CD4-positive, alpha-beta memory T cell (primary cell): ENCODE measurements around the gene MTLN. TPM values are rescaled to one million over a fixed set of nuclear protein-coding genes. Genes with fewer than 3 reads are reported as not detected.
"Not testable (repeated sequence)": the region's sequence is repeated elsewhere in the genome, so short reads cannot be mapped to it uniquely, and the experiment has no call there.

Experiments
- CTCF ChIA-PET: fragments of 350-600 bp; sonication (Branson Sonifier 250); formaldehyde crosslinking; loops from one replicate; lab custom pipeline; 2021; ENCODE audit warnings: inconsistent platforms; ENCODE audit not compliant: partially characterized antibody; lab: Charles Lee
- POLR2A ChIA-PET: fragments of 350-600 bp; sonication (Branson Sonifier 250); formaldehyde crosslinking; loops from one replicate; lab custom pipeline; 2021; ENCODE audit not compliant: partially characterized antibody; lab: Charles Lee
- DNase-seq, 5 donors: peaks; one replicate each; pipeline versions ENCODE4 v3.0.0 to v3.0.0-alpha.2; 2020 to 2022; ENCODE audit warnings: mixed read lengths in 1 of 5
- H3K27ac ChIP-seq: one replicate; pipeline ENCODE4 v1.7.0; 2013; ENCODE audit warnings: low read depth, low read length
- H3K27me3 ChIP-seq: 2 replicates; pipeline ENCODE4 v1.7.0; 2013; ENCODE audit warnings: mild to moderate bottlenecking, low read length, moderate library complexity; ENCODE audit not compliant: insufficient read depth
- H3K36me3 ChIP-seq: 2 replicates; pipeline ENCODE4 v1.7.0; 2013; ENCODE audit warnings: mild to moderate bottlenecking, low read length, moderate library complexity; ENCODE audit not compliant: insufficient read depth
- H3K4me1 ChIP-seq: 2 replicates; pipeline ENCODE4 v1.7.0; 2013; ENCODE audit warnings: mild to moderate bottlenecking, low read length, moderate library complexity; ENCODE audit not compliant: insufficient read depth
- H3K4me3 ChIP-seq, 2 donors: one replicate each; pipeline ENCODE4 v1.7.0; 2013; ENCODE audit warnings: low read length in 2 of 2, mild to moderate bottlenecking in 1 of 2
- H3K9me3 ChIP-seq, 2 donors: one replicate each; pipeline ENCODE4 v1.7.0; 2013; ENCODE audit warnings: low read length in 2 of 2, control low read depth in 1 of 2; ENCODE audit not compliant: control insufficient read depth in 1 of 2
- H3K27ac Mint-ChIP-seq, 7 donors: one replicate each; pipeline ENCODE4 v1.8.0; 2020 to 2021; ENCODE audit warnings: mixed read lengths in 7 of 7, mild to moderate bottlenecking in 6 of 7, inconsistent platforms in 3 of 7, moderate library complexity in 3 of 7
- H3K27me3 Mint-ChIP-seq, 2 donors: one replicate each; pipeline ENCODE4 v1.8.0; 2020 to 2021; ENCODE audit warnings: mixed read lengths in 2 of 2
- H3K36me3 Mint-ChIP-seq, 2 donors: one replicate each; pipeline ENCODE4 v1.8.0; 2020 to 2021; ENCODE audit warnings: mixed read lengths in 2 of 2, inconsistent platforms in 1 of 2, mild to moderate bottlenecking in 1 of 2
- H3K4me1 Mint-ChIP-seq, 4 donors: one replicate each; pipeline ENCODE4 v1.8.0; 2020 to 2021; ENCODE audit warnings: mixed read lengths in 4 of 4, mild to moderate bottlenecking in 1 of 4
- H3K4me3 Mint-ChIP-seq, 8 donors: one replicate each; pipeline ENCODE4 v1.8.0; 2020 to 2021; ENCODE audit warnings: mixed read lengths in 8 of 8, mild to moderate bottlenecking in 7 of 8, moderate library complexity in 6 of 8, inconsistent platforms in 3 of 8
- H3K9me3 Mint-ChIP-seq, 8 donors: one replicate each; pipeline ENCODE4 v1.8.0; 2020 to 2021; ENCODE audit warnings: mixed read lengths in 8 of 8, mild to moderate bottlenecking in 5 of 8, inconsistent platforms in 3 of 8, moderate library complexity in 1 of 8
- intact Hi-C: fragments of 100-400 bp; cut with micrococcal nuclease; formaldehyde crosslinking; loops from one replicate; pipeline ENCODE4 v1.15.1; 2023
- polyA plus RNA-seq, 2 donors: library from polyadenylated mRNA; unstranded; fragments of 300-500 nt; fragmentation: Illumina TruSeq; gene quantifications; one replicate each; pipeline ENCODE4 v1.2.3, GENCODE V29; 2021
- total RNA-seq, 2 experiments: library from RNA; stranded (reverse); gene quantifications; one replicate each; pipeline ENCODE4 v1.2.3, GENCODE V29; 2021

The MTLN gene
- total and polyA plus RNA-seq, 4 experiments from 2014 or later = 29.2 to 131 (median 53.0) TPM

- no peak overlapping the region for H3K4me3 ChIP-seq
- peaks cover 0 to 11% of the 10 kb centered on the region in 2 donors for H3K36me3 Mint-ChIP-seq
- no peaks in the 10 kb centered on the region for H3K9me3 ChIP-seq
- no peak for DNase-seq
- H3K9me3 Mint-ChIP-seq = peaks cover 0 to 10% (median 2%) of the 10 kb centered on the region in 8 donors
- H3K27ac Mint-ChIP-seq = no peak overlapping the region
- H3K36me3 ChIP-seq = no peaks in the 10 kb centered on the region
- intact Hi-C loops = no loop called here
- POLR2A ChIA-PET = no interaction called here
- no peak overlapping the region for H3K4me3 Mint-ChIP-seq
- peaks cover 23 to 35% of the 10 kb centered on the region in 2 donors for H3K27me3 Mint-ChIP-seq
- H3K27me3 ChIP-seq = peaks cover 11% of the 10 kb centered on the region
- CTCF ChIA-PET = no interaction called here
- H3K4me1 ChIP-seq = peaks cover 11% of the 10 kb centered on the region
- no peak overlapping the region for H3K27ac ChIP-seq
- H3K4me1 Mint-ChIP-seq = peaks cover 8 to 19% (median 14%) of the 10 kb centered on the region in 4 donors
These were observed 3.3 kb upstream of the MTLN start for GRCh38 chr2:110215566-110216158.

- Histone ChIP-seq H3K27me3 (peaks cover 11% of the 10 kb centered on the region), H3K9me3 (no peaks in the 10 kb centered on the region), H3K4me3 (no peak overlapping the region), H3K4me1 (peaks cover 11% of the 10 kb centered on the region), H3K27ac (no peak overlapping the region), H3K36me3 (peaks cover 4% of the 10 kb centered on the region)
- CTCF ChIA-PET = no interaction called here
- peaks cover 0 to 13% of the 10 kb centered on the region in 2 donors for H3K36me3 Mint-ChIP-seq
- POLR2A ChIA-PET = no interaction called here
- DNase-seq = no peak
- intact Hi-C loops = no loop called here
- H3K27me3 Mint-ChIP-seq = peaks cover 21 to 35% of the 10 kb centered on the region in 2 donors
- no peak overlapping the region for H3K27ac Mint-ChIP-seq
- peaks cover 9 to 22% (median 16%) of the 10 kb centered on the region in 4 donors for H3K4me1 Mint-ChIP-seq
- peaks cover 0 to 10% (median 2%) of the 10 kb centered on the region in 8 donors for H3K9me3 Mint-ChIP-seq
- no peak overlapping the region for H3K4me3 Mint-ChIP-seq
These were observed 2.7 kb upstream of the MTLN start for GRCh38 chr2:110215091-110215490.

GRCh38 chr2:110213522-110213921 is 1.2 kb upstream of the MTLN start:
- H3K27me3 ChIP-seq, DNase-seq, H3K27ac ChIP-seq, H3K36me3 ChIP-seq, H3K9me3 ChIP-seq, H3K4me3 ChIP-seq, POLR2A ChIA-PET, intact Hi-C loops: not testable (repeated sequence)
- Mint-ChIP-seq H3K36me3 (peaks cover 9 to 26% of the 10 kb centered on the region in 2 donors), H3K9me3 (peaks cover 0 to 10% (median 2%) of the 10 kb centered on the region in 8 donors), H3K4me3 (peak overlapping the region in 7 of 8 donors; percentile 4 to 68 (median 43)), H3K27me3 (peaks cover 12 to 21% of the 10 kb centered on the region in 2 donors), H3K4me1 (peaks cover 15 to 33% (median 23%) of the 10 kb centered on the region in 4 donors), H3K27ac (peak overlapping the region in 1 of 7 donors; percentile 38)
- CTCF ChIA-PET = interaction anchor here (1.4 kb wide), 1 partner anchor 9 kb away, joined by 4 read pairs; the partner anchor contains the start of gene NPHP1
- peaks cover 11% of the 10 kb centered on the region for H3K4me1 ChIP-seq

- no peaks in the 10 kb centered on the region for H3K9me3 Mint-ChIP-seq
- H3K27ac ChIP-seq = no peak overlapping the region
- H3K4me1 Mint-ChIP-seq = peaks cover 19 to 40% (median 28%) of the 10 kb centered on the region in 4 donors
- no peaks in the 10 kb centered on the region for H3K9me3 ChIP-seq
- H3K4me3 Mint-ChIP-seq = peak overlapping the region; percentile 87 to 97 (median 90)
- ChIA-PET CTCF (interaction anchor here (0.9 kb wide), 1 partner anchor 11 kb away, joined by 3 read pairs; no protein-coding TSS in a partner anchor), POLR2A (no interaction called here)
- H3K36me3 Mint-ChIP-seq = peaks cover 13 to 19% of the 10 kb centered on the region in 2 donors
- H3K36me3 ChIP-seq = peaks cover 6% of the 10 kb centered on the region
- intact Hi-C loops = no loop called here
- DNase-seq = no peak
- H3K27me3 ChIP-seq = no peaks in the 10 kb centered on the region
- peaks cover 15% of the 10 kb centered on the region for H3K4me1 ChIP-seq
- peaks cover 0 to 3% of the 10 kb centered on the region in 2 donors for H3K27me3 Mint-ChIP-seq
- H3K4me3 ChIP-seq = no peak overlapping the region
- peak overlapping the region; percentile 80 to 99 (median 95) for H3K27ac Mint-ChIP-seq
These were observed 6.5 kb downstream of the MTLN start for GRCh38 chr2:110205660-110206455.

- Histone ChIP-seq H3K36me3 (no peaks in the 10 kb centered on the region), H3K4me1 (peaks cover 14% of the 10 kb centered on the region), H3K27ac (peak within 1 kb of the TSS; percentile 38), H3K9me3 (no peaks in the 10 kb centered on the region), H3K4me3 (peak within 1 kb of the TSS; percentile 86 to 93), H3K27me3 (no peaks in the 10 kb centered on the region)
- Mint-ChIP-seq H3K4me3 (peak within 1 kb of the TSS; percentile 87 to 97 (median 90)), H3K27me3 (peaks cover 0 to 3% of the 10 kb centered on the region in 2 donors), H3K4me1 (peaks cover 17 to 33% (median 22%) of the 10 kb centered on the region in 4 donors), H3K27ac (peak within 1 kb of the TSS; percentile 87 to 99 (median 95)), H3K36me3 (peaks cover 12 to 13% of the 10 kb centered on the region in 2 donors), H3K9me3 (no peaks in the 10 kb centered on the region)
- POLR2A ChIA-PET = no interaction called here
- CTCF ChIA-PET = interaction anchor here (0.9 to 1.3 kb wide), 2 partner anchors 9 to 12 kb away, joined by 3 to 4 read pairs; no protein-coding TSS in a partner anchor
- intact Hi-C loops = no loop called here
- DNase-seq = peak; percentile 83 to 87 (median 85)
These were observed 7.7 kb downstream of the MTLN start, which contains the start of gene NPHP1 for GRCh38 chr2:110204408-110205385. NPHP1 (minus strand) TSS chr2:110205013; CDS start chr2:110204968, 45 bp downstream.

- DNase-seq = no peak
- no peaks in the 10 kb centered on the region for H3K36me3 Mint-ChIP-seq
- no peak overlapping the region for H3K27ac Mint-ChIP-seq
- no peaks in the 10 kb centered on the region for H3K4me1 Mint-ChIP-seq
- Histone ChIP-seq H3K36me3 (no peaks in the 10 kb centered on the region), H3K27ac (no peak overlapping the region), H3K9me3 (no peaks in the 10 kb centered on the region), H3K4me3 (no peak overlapping the region), H3K27me3 (no peaks in the 10 kb centered on the region), H3K4me1 (no peaks in the 10 kb centered on the region)
- H3K27me3 Mint-ChIP-seq = peaks cover 2% of the 10 kb centered on the region in 2 donors
- H3K9me3 Mint-ChIP-seq = no peaks in the 10 kb centered on the region
- CTCF ChIA-PET = no interaction called here
- intact Hi-C loops = no loop called here
- H3K4me3 Mint-ChIP-seq = no peak overlapping the region
- POLR2A ChIA-PET = no interaction called here
These were observed 14.3 kb downstream of the MTLN start for GRCh38 chr2:110198016-110198415.
